ENCODE results near the gene HDGFL3.
"Not testable (repeated sequence)": the region's sequence is repeated elsewhere in the genome, so short reads cannot be mapped to it uniquely, and the experiment has no call there.

The HDGFL3 gene

GRCh38 chr15:83100097-83100646 is 107.5 kb downstream of the HDGFL3 start:
- no peak for DNase-seq (ENCODE audit: low read depth in 2 of 2)

GRCh38 chr15:83099290-83099689 is 108.3 kb downstream of the HDGFL3 start:
- DNase-seq (ENCODE audit: low read depth in 2 of 2), result no peak

- no peak for DNase-seq (ENCODE audit: low read depth in 2 of 2)
Observed at GRCh38 chr15:83098079-83098478, 109.5 kb downstream of the HDGFL3 start.

- DNase-seq (ENCODE audit: low read depth in 2 of 2), result no peak
Observed at GRCh38 chr15:83094583-83094982, 113.0 kb downstream of the HDGFL3 start.

DNA sequence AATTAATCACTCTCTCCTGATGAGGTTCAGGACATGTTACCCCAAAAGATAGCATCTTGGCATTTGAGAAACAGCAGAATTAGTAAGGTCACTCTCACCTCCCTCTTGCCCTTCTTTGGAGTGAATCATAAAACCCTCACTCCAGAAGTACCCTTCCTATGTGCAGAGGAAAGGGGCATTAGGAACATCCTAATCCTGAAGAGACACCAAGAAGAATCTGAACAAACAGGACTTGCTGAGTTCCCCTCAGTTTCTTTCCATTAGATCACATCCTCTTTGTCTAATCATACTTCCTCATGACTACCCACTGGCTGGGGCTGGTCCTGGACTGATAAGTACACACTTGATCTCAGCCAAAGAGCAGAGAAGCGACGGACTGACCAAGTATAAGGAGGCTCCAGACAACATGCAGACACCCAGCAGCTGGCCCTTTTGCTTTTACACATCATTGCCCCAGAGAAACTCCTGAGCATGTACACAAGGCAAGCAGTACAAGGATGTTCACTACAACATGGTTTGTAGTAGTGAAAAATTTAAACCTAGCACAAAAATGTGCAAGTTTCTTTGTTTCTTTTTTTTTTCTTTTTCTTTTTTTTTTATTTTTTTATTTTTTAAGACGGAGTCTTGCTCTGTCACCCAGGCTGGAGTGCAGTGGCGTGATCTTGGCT is 115.2 kb downstream of the HDGFL3 start:
- no peak for DNase-seq (ENCODE audit: low read depth in 2 of 2)

DNA sequence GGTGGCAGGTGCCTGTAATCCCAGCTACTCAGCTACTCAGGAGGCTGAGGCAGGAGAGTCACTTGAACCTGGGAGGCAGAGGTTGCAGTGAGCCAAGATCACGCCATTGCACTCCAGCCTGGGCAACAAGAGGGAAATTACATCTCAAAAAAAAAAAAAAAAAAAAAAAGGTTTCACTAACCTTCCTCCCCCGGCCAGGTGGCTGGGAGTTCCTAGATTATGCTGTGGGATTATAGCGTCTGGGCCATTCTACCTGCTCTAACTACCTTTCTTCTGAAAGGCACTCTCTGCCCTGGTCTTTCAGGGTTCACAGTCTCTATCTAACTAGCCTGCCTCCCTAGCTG is 115.7 kb downstream of the HDGFL3 start:
- DNase-seq (ENCODE audit: low read depth in 2 of 2), result not testable (repeated sequence)

GRCh38 chr15:83090465-83090864 is 117.2 kb downstream of the HDGFL3 start:
- no peak for DNase-seq (ENCODE audit: low read depth in 2 of 2)

DNA sequence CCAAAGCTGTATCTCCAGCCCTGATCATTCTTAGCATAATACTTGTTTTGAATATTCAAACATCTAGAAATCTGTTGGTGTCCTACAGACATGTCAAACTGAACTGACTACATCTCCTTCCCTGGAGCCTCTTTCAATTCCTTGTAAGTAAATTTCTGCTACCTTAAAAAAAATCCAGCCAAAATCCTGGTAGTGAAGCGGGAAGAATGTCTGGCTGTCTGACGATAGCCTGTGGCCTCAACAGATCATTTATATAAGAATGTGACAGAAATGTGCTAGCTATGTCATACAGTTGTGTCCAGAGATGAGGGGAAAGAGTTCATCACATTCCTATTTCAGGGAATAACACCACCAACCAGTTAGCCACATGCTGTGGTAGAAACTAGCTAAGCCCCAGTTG is 118.7 kb downstream of the HDGFL3 start:
- no peak for DNase-seq (ENCODE audit: low read depth in 2 of 2)

- no peak for DNase-seq (ENCODE audit: low read depth in 2 of 2)
Observed at GRCh38 chr15:83087576-83087975, 120.0 kb downstream of the HDGFL3 start.

GRCh38 chr15:83085864-83086552 is 121.6 kb downstream of the HDGFL3 start:
- DNase-seq (ENCODE audit: low read depth in 2 of 2), result not testable (repeated sequence)

- not testable (repeated sequence) for DNase-seq (ENCODE audit: low read depth in 2 of 2)
Observed at GRCh38 chr15:83085461-83085860, 122.2 kb downstream of the HDGFL3 start.

- no peak for DNase-seq (ENCODE audit: low read depth in 2 of 2)
Observed at GRCh38 chr15:83082730-83083386, 124.8 kb downstream of the HDGFL3 start.

- DNase-seq (ENCODE audit: low read depth in 2 of 2), result no peak
Observed at GRCh38 chr15:83081256-83082014, 126.2 kb downstream of the HDGFL3 start.

GRCh38 chr15:83078712-83079111 is 128.9 kb downstream of the HDGFL3 start:
- no peak for DNase-seq (ENCODE audit: low read depth in 2 of 2)

Measured in fibroblast of skin of left quadriceps (primary cell).